GM19099 (cell line): ENCODE measurements around the gene TTLL8.

Experiments used
- POLR2A ChIP-seq: IDR thresholded peaks from 3 replicates; pipeline ENCODE4 v1.6.1; 2011; ENCODE audit warnings: low read depth; ENCODE audit not compliant: insufficient read length; ENCODE audit errors: extremely low read depth

TTLL8 gene

DNA sequence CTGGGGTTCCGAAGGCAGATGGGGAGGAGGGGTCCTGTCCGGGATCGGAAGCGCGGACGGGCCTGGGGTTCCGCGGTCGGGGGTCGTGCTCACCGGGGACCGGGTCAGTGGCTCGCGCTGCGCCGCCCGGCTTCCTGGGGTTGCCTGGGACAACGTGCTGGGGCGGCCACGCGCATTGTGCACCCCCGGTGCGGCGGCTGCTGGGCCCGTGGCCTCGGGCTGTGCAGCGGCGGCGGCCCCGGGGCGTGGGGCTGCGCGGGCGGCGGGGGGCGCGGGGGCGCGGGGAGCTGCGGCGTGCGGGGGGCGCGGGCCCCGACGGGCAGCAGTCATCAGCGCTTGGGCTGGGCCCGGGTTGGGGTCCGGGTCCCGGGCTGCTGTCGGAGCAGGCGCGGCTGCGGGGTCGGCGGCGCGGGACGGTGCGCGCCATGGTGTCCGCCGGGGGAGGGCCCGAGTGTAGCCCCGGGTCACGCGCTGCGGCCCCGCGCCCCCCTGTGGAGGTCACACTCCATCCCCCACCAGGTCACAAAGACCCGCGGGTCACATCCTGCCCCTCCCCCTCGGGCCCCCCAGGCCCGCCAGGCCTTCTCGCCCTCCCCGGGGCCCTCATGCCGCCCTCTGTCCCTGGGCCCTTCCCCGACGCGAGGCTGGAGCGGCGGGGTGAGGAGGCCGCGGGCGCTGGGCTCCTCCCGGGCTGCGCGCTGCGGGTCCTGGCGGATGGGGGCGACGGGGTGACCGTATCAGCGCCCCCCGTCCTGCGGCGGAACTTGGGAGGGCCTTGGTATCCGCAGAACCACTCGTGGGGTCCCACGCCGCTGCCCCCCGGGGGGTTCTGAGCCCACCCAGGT, at the start of gene TTLL8:
TSS of gene TTLL8 (minus strand) at position 238 of the 845 bp plus-strand sequence.
- no peak for TF ChIP-seq POLR2A

DNA sequence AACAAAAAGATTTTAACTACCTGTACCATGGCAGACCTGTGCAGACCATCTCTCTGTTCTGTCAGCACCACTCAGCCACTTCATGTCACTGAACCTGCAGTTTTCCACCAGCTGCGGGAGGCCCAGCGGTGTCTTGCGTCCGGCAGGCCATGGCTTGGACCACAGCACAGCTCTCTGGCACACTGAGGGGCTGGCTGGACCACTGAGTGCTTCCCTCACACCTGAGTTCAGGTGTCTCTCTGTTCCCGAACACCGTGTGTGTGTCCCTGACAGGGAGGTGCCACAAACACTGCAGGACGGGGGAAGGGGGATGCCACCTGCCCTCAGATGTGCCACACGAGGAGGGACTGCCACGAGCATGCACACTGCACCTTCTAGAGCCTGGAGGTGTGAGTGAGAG, 49.4 kb upstream of the TTLL8 start:
- no peak for TF ChIP-seq POLR2A

DNA sequence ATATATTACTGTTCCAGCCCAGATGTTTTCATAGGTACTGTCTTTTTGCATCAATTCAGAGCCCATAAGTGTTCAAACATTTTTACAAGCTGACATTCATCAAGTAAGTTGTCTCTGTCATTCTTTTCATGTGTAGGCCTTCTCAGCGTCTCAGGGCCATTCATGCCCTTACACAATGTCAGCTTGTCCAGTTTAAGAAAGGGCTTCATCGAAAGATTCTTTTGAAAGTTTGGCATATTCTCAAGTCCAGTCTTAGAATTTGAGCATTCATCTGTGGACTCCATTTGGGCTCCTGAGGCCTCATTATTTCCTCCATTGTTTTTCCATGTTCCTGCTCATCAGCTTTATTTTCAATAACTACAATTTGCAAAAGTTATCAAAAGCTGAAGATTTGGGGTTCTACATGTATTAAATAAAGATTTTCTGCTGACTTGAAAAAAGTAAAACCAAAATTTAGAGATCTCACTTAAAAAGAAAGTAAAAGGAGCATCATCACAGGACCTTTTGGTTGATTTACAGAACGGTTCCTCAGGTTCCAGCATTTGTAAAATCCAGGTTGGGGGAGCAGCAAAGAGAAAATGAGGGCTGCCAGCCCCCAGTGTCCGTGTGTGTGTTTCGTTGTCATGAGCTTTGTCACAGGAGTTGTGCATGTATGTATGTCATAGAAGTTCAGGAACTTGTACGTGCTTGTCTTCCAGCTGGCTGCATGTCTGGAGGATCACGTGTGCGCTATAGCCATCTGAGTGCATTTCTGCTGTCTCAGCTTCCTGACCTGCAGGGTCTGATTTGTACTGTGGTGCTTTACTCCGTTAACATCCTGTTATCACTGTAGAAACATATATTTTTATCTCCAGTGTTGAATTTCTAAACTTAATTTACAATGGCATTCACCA, 47.4 kb upstream of the TTLL8 start:
- peak; percentile 21 for TF ChIP-seq POLR2A

DNA sequence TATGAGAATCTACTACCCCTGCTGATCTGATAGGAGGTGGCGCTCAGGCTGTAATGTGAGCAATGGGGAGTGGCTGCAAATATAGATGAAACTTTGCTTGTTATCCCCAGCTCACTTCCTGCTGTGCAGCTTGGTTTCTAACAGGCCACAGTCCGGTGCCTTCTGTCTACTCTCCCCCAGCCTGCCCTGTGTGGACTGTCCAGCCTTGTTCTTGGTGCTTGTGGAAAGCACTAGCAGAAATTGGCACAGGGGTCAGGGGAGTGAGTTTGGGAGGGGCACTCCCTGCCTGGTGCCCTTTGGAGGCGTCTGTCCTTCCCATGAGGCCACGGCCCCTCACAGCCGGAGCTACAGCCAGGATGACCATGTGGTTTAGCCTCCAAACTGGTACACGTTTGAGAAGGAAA, 46.0 kb upstream of the TTLL8 start:
- no peak for TF ChIP-seq POLR2A

DNA sequence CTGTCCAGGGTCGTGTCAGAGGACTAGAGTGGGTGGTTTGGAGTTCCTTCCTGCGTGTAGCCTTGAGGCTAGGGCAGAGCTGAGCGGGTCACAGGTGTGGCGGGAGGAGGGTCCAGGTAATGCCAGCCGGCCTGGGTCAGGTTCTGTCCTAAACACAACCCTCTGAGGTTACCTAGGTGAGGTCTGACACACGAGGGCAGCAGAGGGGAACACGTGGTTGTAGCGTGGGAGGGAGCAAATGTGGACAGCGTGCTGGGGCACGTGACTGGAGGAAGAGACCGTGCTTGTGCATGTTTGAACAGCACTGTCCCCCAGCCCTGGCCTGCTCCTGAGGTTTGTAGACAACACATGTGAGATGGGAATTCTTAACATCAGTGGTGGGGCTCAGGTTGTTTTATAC, 44.8 kb upstream of the TTLL8 start:
- no peak for TF ChIP-seq POLR2A

DNA sequence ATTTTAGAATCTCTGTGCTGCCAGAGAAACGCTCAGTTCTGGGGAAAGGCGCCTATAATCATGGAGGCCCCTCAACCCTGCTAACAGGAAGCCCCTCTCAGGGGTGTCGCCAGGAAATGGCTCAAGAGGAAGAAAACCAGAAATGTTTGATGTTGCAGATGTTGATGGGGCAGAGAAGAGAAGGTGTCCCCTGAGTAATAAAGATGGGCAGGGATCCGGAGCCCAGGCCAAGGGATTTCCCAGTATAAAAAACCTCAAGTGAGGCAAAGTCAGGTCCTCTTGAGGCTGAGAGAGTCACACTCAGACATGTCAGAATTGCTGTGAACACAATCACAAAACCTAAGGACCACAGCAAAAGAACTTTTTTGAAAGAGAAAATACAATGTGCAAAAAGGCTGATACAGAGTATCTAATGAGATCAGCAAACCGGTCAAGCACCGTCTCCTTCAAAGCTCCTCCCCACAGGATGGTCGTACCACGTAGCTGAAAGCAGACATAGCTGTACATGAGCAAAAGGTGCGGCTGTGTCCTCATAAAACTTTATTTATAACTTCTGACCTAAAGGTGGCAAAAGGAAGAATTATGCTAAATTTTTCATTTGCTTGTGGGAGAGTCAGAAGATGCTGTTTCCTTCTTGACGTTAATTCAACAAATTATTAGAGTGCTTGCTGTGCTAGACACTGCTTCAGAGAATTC, 43.9 kb upstream of the TTLL8 start:
- TF ChIP-seq POLR2A: no peak

DNA sequence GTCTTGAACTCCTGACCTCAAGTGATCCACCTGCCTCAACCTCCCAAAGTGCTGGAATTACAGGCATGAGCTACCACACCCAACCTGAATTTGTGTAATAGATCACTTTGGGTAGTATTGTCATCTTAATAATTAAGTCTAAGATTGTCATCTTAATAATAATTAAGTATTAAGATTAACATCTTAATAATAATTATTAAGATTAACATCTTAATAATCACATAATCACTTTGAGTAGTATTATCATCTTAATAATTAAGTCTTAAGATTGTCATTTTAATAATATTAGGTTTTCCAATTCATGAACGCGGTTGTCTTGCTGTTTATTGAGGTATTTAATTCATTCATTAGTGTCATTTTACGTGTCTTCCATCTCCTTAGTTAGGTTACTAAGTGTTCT, 40.0 kb upstream of the TTLL8 start:
- no peak for TF ChIP-seq POLR2A

DNA sequence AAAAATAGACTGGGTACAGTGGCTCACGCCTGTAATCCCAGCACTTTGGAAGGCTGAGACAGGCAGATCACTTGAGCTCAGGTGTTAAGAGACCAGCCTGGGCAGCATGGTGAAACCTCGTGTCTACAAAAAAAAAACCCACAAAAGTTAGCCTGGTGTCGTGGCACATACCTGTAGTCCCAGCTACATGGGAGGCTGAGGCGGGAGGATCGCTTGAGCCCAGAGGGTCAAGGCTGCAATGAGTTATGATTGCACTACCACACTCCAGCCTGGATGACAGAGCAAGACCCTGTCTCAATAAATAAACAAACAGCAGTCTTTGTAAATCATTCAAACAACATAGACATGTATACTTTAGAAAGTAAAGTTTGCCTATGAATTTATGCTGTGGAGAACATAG, 34.2 kb upstream of the TTLL8 start:
- TF ChIP-seq POLR2A: no peak

DNA sequence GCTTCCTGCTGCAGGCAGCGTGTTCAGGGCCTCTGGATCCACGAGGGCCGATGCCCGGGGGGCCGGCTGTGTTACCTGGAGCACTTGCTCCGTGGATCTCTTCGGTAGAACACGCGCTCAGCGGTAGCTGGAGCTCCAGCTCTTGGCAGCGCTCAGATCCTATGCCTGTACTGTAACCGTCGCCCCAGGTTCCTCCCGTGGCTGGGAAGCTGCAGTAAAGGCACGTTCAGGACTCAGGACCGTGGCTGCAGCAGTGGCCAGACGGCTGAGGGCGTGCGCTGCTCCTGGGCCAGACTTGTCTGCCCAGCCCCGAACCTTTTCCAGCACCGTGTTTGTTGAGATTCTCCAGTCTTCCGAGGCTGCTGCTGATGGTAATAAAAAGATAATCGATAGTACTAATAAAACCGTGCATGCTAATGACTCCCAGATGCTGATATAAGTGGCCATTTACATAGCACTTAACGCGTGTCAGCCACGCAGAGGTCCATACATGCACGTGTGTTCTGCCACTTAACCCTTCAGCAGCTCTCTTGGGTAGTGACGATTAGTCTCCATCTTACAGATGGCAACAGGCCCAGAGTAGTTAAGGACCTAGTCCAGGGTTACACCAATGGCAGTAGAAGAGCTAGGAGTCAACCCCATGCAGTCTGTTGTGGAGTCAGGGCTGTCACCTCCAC, 33.1 kb upstream of the TTLL8 start:
- no peak for TF ChIP-seq POLR2A

DNA sequence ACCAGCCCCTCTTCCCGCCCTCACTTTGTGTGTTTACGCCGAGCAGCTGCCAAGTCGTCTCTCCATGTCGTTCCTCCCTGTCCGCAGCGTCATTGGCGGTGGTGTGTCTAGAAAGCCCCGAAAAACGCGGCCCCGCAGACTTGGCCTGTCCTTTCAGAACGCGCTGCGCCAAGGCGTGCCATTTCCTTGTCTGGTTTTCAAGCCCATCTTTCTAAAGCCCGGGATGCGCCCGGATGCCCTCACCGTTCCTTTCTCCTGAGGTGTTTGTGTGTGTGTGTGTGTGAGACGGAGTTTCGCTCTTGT, 32.3 kb upstream of the TTLL8 start:
- no peak for TF ChIP-seq POLR2A

DNA sequence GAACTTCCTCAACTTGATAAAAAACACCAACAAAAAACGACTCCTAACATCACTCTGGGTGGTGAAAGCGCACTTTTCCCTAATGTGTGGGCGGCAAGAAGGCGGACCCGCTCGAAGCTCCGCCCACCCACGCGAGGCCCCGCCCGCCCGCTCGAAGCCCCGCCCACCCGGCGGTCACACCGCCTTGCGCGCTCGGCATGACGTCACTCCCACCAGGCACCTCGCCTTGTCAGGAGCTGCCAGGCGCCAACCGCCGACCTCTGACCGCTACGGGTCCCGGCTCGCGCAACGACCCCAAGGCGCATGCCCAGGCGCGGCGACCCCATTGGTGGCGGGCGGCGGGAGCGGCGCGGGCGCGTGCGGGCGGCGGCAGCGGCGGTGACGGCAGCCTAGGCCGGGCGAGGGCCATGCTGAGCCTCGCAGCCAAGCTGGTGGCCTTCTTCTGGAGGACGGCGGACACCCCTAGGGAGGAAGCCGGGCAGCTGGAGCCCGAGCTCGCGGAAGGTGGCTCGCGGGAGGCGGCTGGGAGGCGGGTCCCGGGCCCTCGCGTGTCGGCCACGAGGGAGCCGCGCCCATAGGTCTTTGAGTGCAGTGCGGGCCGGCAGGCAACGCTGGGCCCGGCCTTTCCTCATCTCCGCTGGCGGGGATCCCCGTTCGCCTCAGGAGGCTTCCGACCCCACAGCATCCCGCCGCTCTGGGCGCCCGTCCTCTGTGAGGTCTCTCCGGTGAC, 31.7 kb upstream of the TTLL8 start, which contains the start of gene MOV10L1:
TSS of gene MOV10L1 (plus strand) at position 325 of the 730 bp plus-strand sequence. CDS start at position 408, 83 bp downstream.
- TF ChIP-seq POLR2A: no peak

DNA sequence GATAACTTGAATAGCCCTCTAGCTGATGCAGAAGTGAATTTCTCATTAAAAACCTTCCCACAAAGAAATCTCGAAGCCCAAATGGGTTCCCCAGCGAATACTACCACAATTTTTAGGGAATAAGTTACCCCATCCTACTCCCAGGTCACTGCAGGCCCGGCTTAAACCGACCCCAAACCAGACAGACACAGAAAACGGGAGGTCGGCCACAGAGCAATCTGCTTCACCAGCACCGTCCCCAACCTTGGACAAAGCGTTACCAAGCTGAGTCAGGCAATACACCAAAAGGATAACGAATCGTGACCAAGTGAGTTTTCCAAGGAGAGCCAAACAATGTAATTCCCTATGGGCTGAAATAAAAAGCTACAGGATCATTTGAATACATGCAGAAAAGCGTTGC, 31.1 kb upstream of the TTLL8 start:
- no peak for TF ChIP-seq POLR2A

DNA sequence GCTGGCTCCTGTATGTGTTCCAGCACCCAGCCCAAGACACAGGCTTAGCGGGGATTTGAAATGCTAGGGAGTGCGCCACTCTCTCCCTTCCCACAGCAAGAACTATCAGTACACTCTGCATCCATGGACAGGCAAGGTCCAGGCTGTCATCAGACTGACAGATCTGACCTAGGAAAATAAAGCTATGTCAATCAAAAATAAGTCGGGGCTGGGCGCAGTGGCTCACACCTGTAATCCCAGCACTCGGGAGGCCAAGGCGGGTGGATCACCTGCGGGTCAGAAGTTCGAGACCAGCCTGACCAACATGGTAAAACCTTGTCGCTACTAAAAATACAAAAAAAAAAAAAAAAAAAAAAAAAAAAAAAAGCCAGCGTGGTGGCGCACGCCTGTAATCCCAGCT, 30.0 kb upstream of the TTLL8 start:
- TF ChIP-seq POLR2A: no peak

DNA sequence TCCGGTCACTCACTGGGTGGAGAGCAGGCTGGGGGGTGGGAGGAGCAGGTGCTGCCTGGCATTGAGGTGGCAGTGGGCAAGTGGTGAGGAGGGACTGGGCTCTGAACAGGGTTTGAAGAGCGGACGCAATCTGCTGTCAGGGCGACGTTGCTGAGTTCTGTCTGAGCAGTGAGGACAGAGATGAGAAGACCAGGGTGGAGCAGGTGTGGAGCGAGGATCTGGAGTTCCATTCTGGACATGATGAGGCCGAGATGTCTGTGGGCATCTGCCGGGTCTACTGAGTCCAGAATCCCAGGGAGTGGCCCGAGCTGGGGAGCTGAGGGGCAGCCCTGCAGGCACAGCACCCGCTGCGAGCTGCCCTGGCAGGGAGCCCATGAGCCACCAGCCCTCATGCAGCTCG, 29.5 kb upstream of the TTLL8 start:
- no peak for TF ChIP-seq POLR2A
